AG04449 (cell line): ENCODE results near the gene FSTL1.

ENCODE experiments used
- CTCF ChIA-PET: fragments of 350-600 bp; formaldehyde crosslinking; extraction: SDS; loops from one replicate; lab custom pipeline; 2021; ENCODE audit warnings: antibody characterized with exemption; lab: Yijun Ruan, JAX
- POLR2A ChIA-PET: fragments of 400-600, 350-600 bp; formaldehyde crosslinking; extraction: SDS; loops from one replicate; lab custom pipeline; 2020; ENCODE audit warnings: antibody characterized with exemption, inconsistent platforms; lab: Yijun Ruan, JAX
- DNase-seq: peaks from one replicate; pipeline ENCODE4 v3.0.0-alpha.2; 2010; ENCODE audit warnings: low read depth, low spot score
- H3K4me3 ChIP-seq: 2 replicates; pipeline ENCODE4 v1.5.1; 2011; ENCODE audit warnings: low read depth, mild to moderate bottlenecking, control low read depth, low read length
- CTCF ChIP-seq: IDR thresholded peaks from one replicate; pipeline ENCODE4 v1.5.1; 2011; ENCODE audit warnings: mild to moderate bottlenecking, moderate library complexity, low read length, control low read depth, inconsistent platforms; ENCODE audit not compliant: insufficient read depth; ENCODE audit errors: missing control alignments

The FSTL1 gene

GRCh38 chr3:120452816-120453215, 2.0 kb upstream of the FSTL1 start:
- DNase-seq: no peak
- TF ChIP-seq CTCF: no peak
- H3K4me3 ChIP-seq: no peak overlapping the region
- ChIA-PET CTCF (interaction anchor here (1.0 to 1.1 kb wide), 2 partner anchors 8 to 36 kb away, joined by 3 read pairs; no protein-coding TSS in a partner anchor), POLR2A (interaction anchor here (1.1 kb wide), 1 partner anchor 21 kb away, joined by 3 read pairs; no protein-coding TSS in a partner anchor)

GRCh38 chr3:120451806-120452205, 1.0 kb upstream of the FSTL1 start:
- no peak for DNase-seq
- ChIA-PET POLR2A (interaction anchor here (1.1 kb wide), 1 partner anchor 22 kb away, joined by 3 read pairs; no protein-coding TSS in a partner anchor), CTCF (interaction anchor here (1.0 to 1.6 kb wide), 3 partner anchors 9 to 107 kb away, joined by 3 to 4 read pairs (median 3); no protein-coding TSS in a partner anchor)
- peak overlapping the region; percentile 89 for H3K4me3 ChIP-seq
- TF ChIP-seq CTCF: no peak

GRCh38 chr3:120451272-120451761, 525 bp upstream of the FSTL1 start:
- TF ChIP-seq CTCF: no peak
- CTCF ChIA-PET: interaction anchor here (1.4 to 1.6 kb wide), 2 partner anchors 26 to 108 kb away, joined by 3 to 4 read pairs; no protein-coding TSS in a partner anchor
- POLR2A ChIA-PET: interaction anchor here (0.6 to 2.9 kb wide), 18 partner anchors 10 to 342 kb away, joined by 3 to 31 read pairs (median 6); no protein-coding TSS in a partner anchor
- no peak for DNase-seq
- H3K4me3 ChIP-seq: peak overlapping the region; percentile 89

- peak overlapping the region; percentile 89 for H3K4me3 ChIP-seq
- ChIA-PET CTCF (interaction anchor here (0.7 to 2.7 kb wide), 17 partner anchors 9 to 111 kb away, joined by 3 to 20 read pairs (median 4); no protein-coding TSS in a partner anchor), POLR2A (interaction anchor here (0.8 to 2.9 kb wide), 28 partner anchors 11 to 344 kb away, joined by 3 to 31 read pairs (median 6); no protein-coding TSS in a partner anchor)
- TF ChIP-seq CTCF: no peak
- DNase-seq: no peak
Measured at GRCh38 chr3:120449701-120450599, 842 bp downstream of the FSTL1 start.

- no peak for DNase-seq
- POLR2A ChIA-PET: interaction anchor here (0.8 to 2.9 kb wide), 16 partner anchors 10 to 109 kb away, joined by 3 to 31 read pairs (median 6); no protein-coding TSS in a partner anchor
- no peak for TF ChIP-seq CTCF
- peak overlapping the region; percentile 89 for H3K4me3 ChIP-seq
- CTCF ChIA-PET: interaction anchor here (0.6 to 2.7 kb wide), 14 partner anchors 8 to 112 kb away, joined by 3 to 20 read pairs (median 4); no protein-coding TSS in a partner anchor
Measured at GRCh38 chr3:120449251-120449650, 1.5 kb downstream of the FSTL1 start.
